HepG2 (cell line): ENCODE measurements around the gene IGIP. TPM values are rescaled to one million over a fixed set of nuclear protein-coding genes. Genes with fewer than 3 reads are reported as not detected.

Experiments used
- BORCS8-MEF2B ChIP-seq: sonication (generic); formaldehyde crosslinking; IDR thresholded peaks from 2 replicates; pipeline ENCODE4 v1.8.0; 2022; ENCODE audit warnings: mild to moderate bottlenecking, missing genetic modification reagents
- CEBPB ChIP-seq: IDR thresholded peaks from 2 replicates; pipeline ENCODE4 v1.6.1; 2011; ENCODE audit warnings: low read depth, low read length, improper control_type of control experiment, borderline replicate concordance
- CHCHD3 ChIP-seq: sonication (generic); formaldehyde crosslinking; IDR thresholded peaks from 2 replicates; pipeline ENCODE4 v1.8.0; 2022; ENCODE audit warnings: mild to moderate bottlenecking, missing genetic modification reagents, moderate library complexity
- CREB3 ChIP-seq: sonication (generic); formaldehyde crosslinking; IDR thresholded peaks from 2 replicates; pipeline ENCODE4 v1.5.0; 2020; ENCODE audit warnings: missing genetic modification reagents
- GTF2F1 ChIP-seq: fragments of 150-350 bp; IDR thresholded peaks from 2 replicates; pipeline ENCODE4 v1.6.1; 2014; ENCODE audit warnings: low read length
- KLF9 ChIP-seq: IDR thresholded peaks from 2 replicates; pipeline ENCODE4 v1.6.1; 2016; ENCODE audit warnings: low read depth
- MYNN ChIP-seq: sonication (generic); formaldehyde crosslinking; IDR thresholded peaks from 2 replicates; pipeline ENCODE4 v1.4.0; 2020; ENCODE audit warnings: mild to moderate bottlenecking, low read depth, missing genetic modification reagents
- NFE2L2 ChIP-seq: fragments of 150-350 bp; IDR thresholded peaks from 2 replicates; pipeline ENCODE4 v1.6.1; 2014; ENCODE audit warnings: low read length
- NFRKB ChIP-seq: fragments of 450-650 bp; IDR thresholded peaks from 2 replicates; pipeline ENCODE4 v1.6.1; 2017
- NR2F2 ChIP-seq: IDR thresholded peaks from 2 replicates; pipeline ENCODE4 v1.6.1; 2012; ENCODE audit warnings: low read depth, inconsistent platforms, borderline replicate concordance
- SIN3B ChIP-seq: fragments of 150-350 bp; IDR thresholded peaks from 2 replicates; pipeline ENCODE4 v1.6.1; 2014; ENCODE audit warnings: low read length
- SRSF9 ChIP-seq: fragments of 200-400 bp; formaldehyde crosslinking; IDR thresholded peaks from 2 replicates; pipeline ENCODE4 v1.6.1; 2018; ENCODE audit warnings: borderline replicate concordance, mild to moderate bottlenecking, low read depth, low read length; ENCODE audit not compliant: insufficient read depth, poor library complexity, severe bottlenecking
- YY1 ChIP-seq: IDR thresholded peaks from 2 replicates; pipeline ENCODE4 v1.6.1; 2011; ENCODE audit warnings: low read length, low read depth, moderate library complexity, mild to moderate bottlenecking; ENCODE audit not compliant: insufficient read depth, insufficient replicate concordance
- ZFP37 ChIP-seq: sonication (generic); formaldehyde crosslinking; IDR thresholded peaks from 2 replicates; pipeline ENCODE4 v1.4.0; 2020; ENCODE audit warnings: missing genetic modification reagents, borderline replicate concordance
- ZKSCAN8 ChIP-seq: IDR thresholded peaks from 2 replicates; pipeline ENCODE4 v1.6.1; 2016; ENCODE audit warnings: borderline replicate concordance, missing genetic modification reagents, missing compliant biosample characterization
- ZNF10 ChIP-seq: sonication (generic); formaldehyde crosslinking; IDR thresholded peaks from 2 replicates; pipeline ENCODE4 v1.4.0; 2020; ENCODE audit warnings: mild to moderate bottlenecking, low read depth, missing genetic modification reagents, borderline replicate concordance
- ZNF276 ChIP-seq: sonication (generic); formaldehyde crosslinking; IDR thresholded peaks from 2 replicates; pipeline ENCODE4 v1.4.0; 2020; ENCODE audit warnings: mild to moderate bottlenecking, low read depth, missing genetic modification reagents
- ZNF530 ChIP-seq: sonication (generic); formaldehyde crosslinking; IDR thresholded peaks from 2 replicates; pipeline ENCODE4 v1.5.0; 2020; ENCODE audit warnings: low read depth, mild to moderate bottlenecking, missing genetic modification reagents
- ZNF772 ChIP-seq: sonication (generic); formaldehyde crosslinking; IDR thresholded peaks from 2 replicates; pipeline ENCODE4 v1.5.0; 2020; ENCODE audit warnings: mild to moderate bottlenecking, missing genetic modification reagents
- ZSCAN29 ChIP-seq: sonication (generic); formaldehyde crosslinking; conservative IDR thresholded peaks from 2 replicates; pipeline ENCODE4 v1.4.0; 2020; ENCODE audit warnings: mild to moderate bottlenecking, missing genetic modification reagents
- ZSCAN9 ChIP-seq: IDR thresholded peaks from 2 replicates; pipeline ENCODE4 v1.6.1; 2016; ENCODE audit warnings: borderline replicate concordance
- polyA plus RNA-seq, 8 experiments: library from polyadenylated mRNA; depleted of rRNA in 3 of 8; stranded (reverse) in 7 of 8; unstranded in 1 of 8; fragments of >200 nt; fragmentation: Illumina TruSeq in 4 of 8; extraction: Trizol in 4 of 8; gene quantifications; 2 replicates each; pipeline versions ENCODE4 v1.2.1 to v1.2.3, GENCODE V29; 2011 to 2016; ENCODE audit warnings: low read depth in 4 of 8, missing spikeins in 1 of 8, mixed read lengths in 1 of 8; ENCODE audit not compliant: insufficient read depth in 1 of 8
- total RNA-seq, 5 experiments: library from RNA; depleted of rRNA; stranded (reverse); fragments of >200 nt; fragmentation: Illumina TruSeq; extraction: Trizol; gene quantifications; 2 replicates each; pipeline ENCODE4 v1.2.3, GENCODE V29; 2016; ENCODE audit warnings: low read depth in 1 of 5
- TF ChIP-seq, protein P1 (sequence below): sonication (generic); formaldehyde crosslinking; IDR thresholded peaks from 2 replicates; pipeline ENCODE4 v1.4.0; 2020; ENCODE audit warnings: missing genetic modification reagents
- TF ChIP-seq, protein P2 (sequence below): sonication (generic); formaldehyde crosslinking; IDR thresholded peaks from 2 replicates; pipeline ENCODE4 v1.8.1; 2023; ENCODE audit warnings: missing genetic modification reagents, inconsistent platforms, borderline replicate concordance
- TF ChIP-seq, protein P3 (sequence below): sonication (generic); formaldehyde crosslinking; IDR thresholded peaks from 2 replicates; pipeline ENCODE4 v1.5.0; 2020; ENCODE audit warnings: missing genetic modification reagents, mild to moderate bottlenecking, borderline replicate concordance

The IGIP gene
- total and polyA plus RNA-seq, 2 of the 13 experiments (the other 11 are each of a cell fraction or from before 2014, with no cell fraction given), result 1.7 to 2.1 TPM

DNA sequence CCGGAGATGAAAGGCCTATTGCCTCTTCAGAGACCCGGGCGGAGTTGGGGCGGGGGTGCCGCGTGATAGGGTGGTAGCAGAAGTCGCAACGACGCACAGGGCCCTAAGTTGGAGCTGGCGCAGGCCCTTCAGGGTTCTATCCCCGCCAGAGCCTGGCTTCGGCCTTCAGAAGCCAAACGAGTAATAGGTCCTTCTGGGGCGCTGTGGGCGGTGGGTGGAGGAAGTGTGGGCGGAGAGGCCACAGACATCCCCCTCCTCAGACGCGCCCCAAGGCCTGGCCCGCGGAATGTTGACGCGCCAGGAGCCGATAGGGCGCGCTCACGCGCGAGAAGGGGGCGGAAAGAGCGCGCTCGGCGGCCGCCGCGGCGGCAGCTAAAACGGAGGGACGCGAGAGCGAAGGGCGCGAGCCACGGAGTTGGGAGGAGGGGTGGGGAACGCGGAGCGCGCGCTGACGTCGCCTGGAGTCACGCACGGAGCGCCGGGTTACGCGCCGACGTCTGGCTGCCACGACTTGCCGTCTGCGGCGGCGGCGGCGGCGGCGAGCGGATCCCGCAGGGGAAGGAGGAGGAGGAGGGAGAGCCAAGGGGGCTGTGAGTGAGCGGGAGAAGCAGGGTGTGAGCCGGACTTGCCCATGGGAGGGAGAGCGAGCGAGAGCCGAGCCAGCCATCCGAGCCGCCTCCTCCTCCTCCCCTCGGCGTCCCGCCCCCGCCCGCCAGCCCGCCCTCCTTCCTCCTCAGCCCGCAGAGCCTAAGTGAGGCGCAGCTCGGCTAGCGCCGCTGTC is 18.2 kb upstream of the IGIP start (continued):
- TF ChIP-seq ZNF276 (CRISPR knock-in tag), result no peak
- no peak for TF ChIP-seq NFRKB
- no peak for TF ChIP-seq YY1
- TF ChIP-seq ZNF530 (CRISPR knock-in tag), result no peak
- peak; percentile 94 for TF ChIP-seq ZNF772
- 0 out of 2 replicates have a peak, but pooled peaks have one; percentile 21 for TF ChIP-seq ZKSCAN8
- TF ChIP-seq ZSCAN29 (CRISPR knock-in tag), result no peak
- TF ChIP-seq KLF9, result no peak
- TF ChIP-seq SIN3B, result no peak
- TF ChIP-seq NFE2L2, result no peak
- TF ChIP-seq BORCS8-MEF2B (CRISPR knock-in tag), result peak; percentile 43; the same call in 1 of the 2 replicates
- TF ChIP-seq, protein P1, sequence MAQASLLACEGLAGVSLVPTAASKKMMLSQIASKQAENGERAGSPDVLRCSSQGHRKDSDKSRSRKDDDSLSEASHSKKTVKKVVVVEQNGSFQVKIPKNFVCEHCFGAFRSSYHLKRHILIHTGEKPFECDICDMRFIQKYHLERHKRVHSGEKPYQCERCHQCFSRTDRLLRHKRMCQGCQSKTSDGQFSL (CRISPR knock-in tag), result peak; percentile 50; the same call in 1 of the 2 replicates
- peak; percentile 45; the same call in 1 of the 2 replicates for TF ChIP-seq CHCHD3 (CRISPR knock-in tag)
- 0 out of 2 replicates have a peak, but pooled peaks have one; percentile 60 for TF ChIP-seq ZFP37 (CRISPR knock-in tag)
- TF ChIP-seq, protein P2, sequence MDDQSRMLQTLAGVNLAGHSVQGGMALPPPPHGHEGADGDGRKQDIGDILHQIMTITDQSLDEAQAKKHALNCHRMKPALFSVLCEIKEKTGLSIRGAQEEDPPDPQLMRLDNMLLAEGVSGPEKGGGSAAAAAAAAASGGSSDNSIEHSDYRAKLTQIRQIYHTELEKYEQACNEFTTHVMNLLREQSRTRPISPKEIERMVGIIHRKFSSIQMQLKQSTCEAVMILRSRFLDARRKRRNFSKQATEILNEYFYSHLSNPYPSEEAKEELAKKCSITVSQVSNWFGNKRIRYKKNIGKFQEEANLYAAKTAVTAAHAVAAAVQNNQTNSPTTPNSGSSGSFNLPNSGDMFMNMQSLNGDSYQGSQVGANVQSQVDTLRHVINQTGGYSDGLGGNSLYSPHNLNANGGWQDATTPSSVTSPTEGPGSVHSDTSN (CRISPR knock-in tag), result peak; percentile 82; the same call in 1 of the 2 replicates
- no peak for TF ChIP-seq GTF2F1
- 0 out of 2 replicates have a peak, but pooled peaks have one; percentile 27 for TF ChIP-seq CREB3
- TF ChIP-seq MYNN, result 0 out of 2 replicates have a peak, but pooled peaks have one; percentile 74
- no peak for TF ChIP-seq ZNF10
- TF ChIP-seq, protein P3, sequence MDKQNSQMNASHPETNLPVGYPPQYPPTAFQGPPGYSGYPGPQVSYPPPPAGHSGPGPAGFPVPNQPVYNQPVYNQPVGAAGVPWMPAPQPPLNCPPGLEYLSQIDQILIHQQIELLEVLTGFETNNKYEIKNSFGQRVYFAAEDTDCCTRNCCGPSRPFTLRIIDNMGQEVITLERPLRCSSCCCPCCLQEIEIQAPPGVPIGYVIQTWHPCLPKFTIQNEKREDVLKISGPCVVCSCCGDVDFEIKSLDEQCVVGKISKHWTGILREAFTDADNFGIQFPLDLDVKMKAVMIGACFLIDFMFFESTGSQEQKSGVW (CRISPR knock-in tag), result no peak
- no peak for TF ChIP-seq CEBPB
- no peak for TF ChIP-seq NR2F2
- no peak for TF ChIP-seq SRSF9
- no peak; the same call in 1 of the 2 replicates for TF ChIP-seq ZSCAN9
